MCF 10A (cell line): ENCODE results near the gene BUB1. TPM values are rescaled to one million over a fixed set of nuclear protein-coding genes. Genes with fewer than 3 reads are reported as not detected.
A peak's percentile ranks its signal among the peaks of the same experiment; 100 is the strongest.

Experiments used
- BruUV-seq: library from RNA; stranded (reverse); fragments of 400-500 nt; replicated peaks from 2 replicates; lab custom pipeline; 2021; lab: Mats Ljungman, UMichigan
- CTCF ChIA-PET: fragments of 300-600 bp; sonication (Branson Sonifier 250); formaldehyde crosslinking; extraction: SDS; loops from one replicate; lab custom pipeline; 2021; ENCODE audit warnings: antibody characterized with exemption, inconsistent platforms; lab: Yijun Ruan, JAX
- POLR2A ChIA-PET: fragments of 300-600, 350-650 bp; sonication (Branson Sonifier 250); formaldehyde crosslinking; extraction: SDS; loops from one replicate; lab custom pipeline; 2020; ENCODE audit warnings: antibody characterized with exemption, inconsistent platforms; lab: Yijun Ruan, JAX
- DNase-seq: peaks from one replicate; pipeline ENCODE4 v3.0.0-alpha.2; 2018; ENCODE audit not compliant: unreplicated experiment
- H3K27ac Mint-ChIP-seq: one replicate; pipeline ENCODE4 v1.8.0; 2022; ENCODE audit warnings: mild to moderate bottlenecking, low read depth, mixed read lengths; ENCODE audit not compliant: unreplicated experiment
- H3K27me3 Mint-ChIP-seq: one replicate; pipeline ENCODE4 v1.8.0; 2022; ENCODE audit warnings: mixed read lengths; ENCODE audit not compliant: insufficient read depth, unreplicated experiment
- H3K36me3 Mint-ChIP-seq: one replicate; pipeline ENCODE4 v1.8.0; 2022; ENCODE audit warnings: mild to moderate bottlenecking, moderate library complexity, mixed read lengths; ENCODE audit not compliant: insufficient read depth, unreplicated experiment
- H3K4me1 Mint-ChIP-seq: one replicate; pipeline ENCODE4 v1.8.0; 2022; ENCODE audit warnings: mixed read lengths; ENCODE audit not compliant: insufficient read depth, unreplicated experiment
- H3K4me3 Mint-ChIP-seq: one replicate; pipeline ENCODE4 v1.8.0; 2022; ENCODE audit warnings: mild to moderate bottlenecking, moderate library complexity, mixed read lengths; ENCODE audit not compliant: unreplicated experiment
- H3K9me3 Mint-ChIP-seq: one replicate; pipeline ENCODE4 v1.8.0; 2022; ENCODE audit warnings: mixed read lengths; ENCODE audit not compliant: unreplicated experiment
- intact Hi-C: fragments of 100-400 bp; cut with micrococcal nuclease; formaldehyde crosslinking; loops from 2 replicates; pipeline ENCODE4 v1.14.1; 2022
- total RNA-seq: library from RNA; stranded (reverse); gene quantifications from 2 replicates; pipeline ENCODE4 v1.2.3, GENCODE V29; 2022
- TF ChIP-seq, protein P1 (sequence below): fragments of 200-600 bp; IDR thresholded peaks from one replicate; pipeline ENCODE4 v1.8.0; 2022; ENCODE audit warnings: antibody characterized with exemption, mild to moderate bottlenecking; ENCODE audit not compliant: unreplicated experiment

BUB1 gene
- total RNA-seq, 1 experiment from 2014 or later = 25.5 TPM

DNA sequence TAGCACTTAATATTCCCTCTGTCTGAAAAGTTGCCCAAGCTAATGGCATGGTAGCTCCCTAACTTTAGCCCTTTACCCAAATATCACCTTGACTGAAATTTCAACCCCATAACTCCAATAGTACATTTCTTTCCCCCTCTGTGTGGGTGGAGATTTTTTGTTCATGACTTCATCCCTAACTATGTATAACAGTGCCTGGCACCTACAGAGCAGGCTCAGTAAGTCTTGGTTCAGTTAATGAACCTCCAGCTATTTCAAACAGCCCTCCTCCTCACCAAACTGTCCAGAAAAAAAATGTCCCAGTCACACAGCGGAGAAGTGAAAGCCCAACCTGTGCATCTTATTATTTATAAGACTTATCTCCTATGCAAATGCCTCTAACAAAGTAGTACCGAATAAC, 18.6 kb downstream of the BUB1 start:
- Mint-ChIP-seq H3K27ac (peak overlapping the region; percentile 24), H3K4me3 (no peak overlapping the region), H3K36me3 (peaks cover 34% of the 10 kb centered on the region), H3K9me3 (no peaks in the 10 kb centered on the region), H3K27me3 (no peaks in the 10 kb centered on the region), H3K4me1 (peaks cover 7% of the 10 kb centered on the region)
- TF ChIP-seq, protein P1, sequence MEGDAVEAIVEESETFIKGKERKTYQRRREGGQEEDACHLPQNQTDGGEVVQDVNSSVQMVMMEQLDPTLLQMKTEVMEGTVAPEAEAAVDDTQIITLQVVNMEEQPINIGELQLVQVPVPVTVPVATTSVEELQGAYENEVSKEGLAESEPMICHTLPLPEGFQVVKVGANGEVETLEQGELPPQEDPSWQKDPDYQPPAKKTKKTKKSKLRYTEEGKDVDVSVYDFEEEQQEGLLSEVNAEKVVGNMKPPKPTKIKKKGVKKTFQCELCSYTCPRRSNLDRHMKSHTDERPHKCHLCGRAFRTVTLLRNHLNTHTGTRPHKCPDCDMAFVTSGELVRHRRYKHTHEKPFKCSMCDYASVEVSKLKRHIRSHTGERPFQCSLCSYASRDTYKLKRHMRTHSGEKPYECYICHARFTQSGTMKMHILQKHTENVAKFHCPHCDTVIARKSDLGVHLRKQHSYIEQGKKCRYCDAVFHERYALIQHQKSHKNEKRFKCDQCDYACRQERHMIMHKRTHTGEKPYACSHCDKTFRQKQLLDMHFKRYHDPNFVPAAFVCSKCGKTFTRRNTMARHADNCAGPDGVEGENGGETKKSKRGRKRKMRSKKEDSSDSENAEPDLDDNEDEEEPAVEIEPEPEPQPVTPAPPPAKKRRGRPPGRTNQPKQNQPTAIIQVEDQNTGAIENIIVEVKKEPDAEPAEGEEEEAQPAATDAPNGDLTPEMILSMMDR = no peak
- POLR2A ChIA-PET = interaction anchor here (1.8 to 2.0 kb wide), 2 partner anchors 13 to 19 kb away, joined by 4 to 10 read pairs; partner anchors contain the start of gene BUB1
- CTCF ChIA-PET = no interaction called here
- BruUV-seq = no TSS peak
- intact Hi-C loops = no loop called here
- DNase-seq = no peak

DNA sequence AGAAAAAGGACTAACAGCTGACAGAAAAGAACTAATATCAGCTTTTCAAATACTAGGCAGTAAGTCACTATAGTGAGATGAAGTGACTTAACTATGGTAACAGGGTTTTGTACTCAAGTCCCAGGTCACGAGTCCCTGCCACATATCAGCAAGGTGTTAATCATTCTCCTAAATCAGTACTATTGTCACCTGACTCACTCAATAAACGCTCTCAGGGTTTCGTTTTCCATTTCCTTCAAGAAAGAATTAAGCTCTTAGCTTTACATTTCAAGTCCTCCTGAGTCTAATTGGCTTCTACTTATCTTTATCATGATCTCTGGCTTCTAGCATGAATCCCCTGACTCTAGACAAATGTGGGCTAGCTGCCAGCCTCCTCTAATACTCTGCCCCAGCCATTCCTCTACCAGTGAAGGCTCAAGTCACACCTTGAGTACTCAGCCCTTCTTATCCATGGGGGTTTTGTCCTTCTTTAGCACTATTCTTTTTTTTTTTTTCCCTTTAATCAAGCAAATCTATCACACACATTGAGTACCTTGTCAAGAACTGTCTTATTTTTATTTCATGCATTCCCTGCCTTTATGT, 20.0 kb downstream of the BUB1 start:
- H3K27ac Mint-ChIP-seq = peak overlapping the region; percentile 18
- H3K27me3 Mint-ChIP-seq = no peaks in the 10 kb centered on the region
- peaks cover 7% of the 10 kb centered on the region for H3K4me1 Mint-ChIP-seq
- no TSS peak for BruUV-seq
- POLR2A ChIA-PET = interaction anchor here (1.8 to 2.0 kb wide), 2 partner anchors 15 to 20 kb away, joined by 4 to 10 read pairs; partner anchors contain the start of gene BUB1
- intact Hi-C loops = no loop called here
- TF ChIP-seq, protein P1 = no peak
- H3K9me3 Mint-ChIP-seq = no peaks in the 10 kb centered on the region
- peaks cover 43% of the 10 kb centered on the region for H3K36me3 Mint-ChIP-seq
- no peak overlapping the region for H3K4me3 Mint-ChIP-seq
- no peak for DNase-seq
- CTCF ChIA-PET = no interaction called here

DNA sequence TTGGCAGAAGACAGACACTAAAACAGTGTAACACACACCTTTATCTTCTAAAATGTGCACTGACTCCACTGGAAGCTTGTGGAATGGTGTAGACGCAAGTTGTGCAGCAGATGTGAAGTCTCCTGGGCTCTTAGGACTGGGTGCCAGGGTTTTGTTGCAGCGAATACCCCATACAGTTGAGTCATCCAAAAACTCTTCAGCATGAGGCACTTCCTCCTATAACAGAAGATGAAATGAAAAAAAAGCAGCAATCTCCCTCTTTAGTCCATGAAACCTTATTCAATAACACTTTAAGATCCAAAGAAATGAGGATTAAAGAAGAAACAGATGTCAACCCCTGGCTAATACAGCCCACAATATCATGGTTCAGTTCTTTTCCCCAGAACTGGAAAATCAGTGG, 22.2 kb downstream of the BUB1 start:
- Mint-ChIP-seq H3K27ac (no peak overlapping the region), H3K9me3 (no peaks in the 10 kb centered on the region), H3K27me3 (no peaks in the 10 kb centered on the region), H3K4me3 (no peak overlapping the region), H3K36me3 (peaks cover 37% of the 10 kb centered on the region), H3K4me1 (peaks cover 7% of the 10 kb centered on the region)
- BruUV-seq = no TSS peak
- no peak for DNase-seq
- intact Hi-C loops = no loop called here
- TF ChIP-seq, protein P1 = no peak
- CTCF ChIA-PET = no interaction called here
- POLR2A ChIA-PET = interaction anchor here (1.2 kb wide), 1 partner anchor 22 kb away, joined by 3 read pairs; the partner anchor contains the start of gene BUB1

DNA sequence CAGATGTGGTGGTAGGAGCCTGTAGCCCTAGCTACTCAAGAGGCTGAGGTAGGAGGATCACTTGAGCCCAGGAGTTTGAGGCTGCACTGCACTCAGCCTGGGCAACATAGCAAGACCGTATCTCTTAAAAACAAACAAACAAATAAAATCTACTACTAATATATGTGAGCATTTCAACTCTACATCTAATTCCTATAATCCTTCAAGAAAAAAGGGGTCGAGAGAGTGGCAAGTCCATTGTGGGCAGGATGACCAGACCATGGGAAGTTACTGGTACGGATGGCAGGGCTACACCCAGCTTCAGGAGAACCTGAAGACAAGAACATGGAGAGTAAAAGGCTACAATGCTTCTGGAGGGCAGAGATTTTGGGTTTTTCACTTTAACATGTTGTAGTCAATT, 24.0 kb downstream of the BUB1 start:
- H3K4me3 Mint-ChIP-seq = no peak overlapping the region
- no peaks in the 10 kb centered on the region for H3K9me3 Mint-ChIP-seq
- H3K36me3 Mint-ChIP-seq = peaks cover 34% of the 10 kb centered on the region
- POLR2A ChIA-PET = no interaction called here
- no peaks in the 10 kb centered on the region for H3K27me3 Mint-ChIP-seq
- intact Hi-C loops = no loop called here
- H3K4me1 Mint-ChIP-seq = peaks cover 1% of the 10 kb centered on the region
- H3K27ac Mint-ChIP-seq = no peak overlapping the region
- DNase-seq = no peak
- TF ChIP-seq, protein P1 = no peak
- BruUV-seq = no TSS peak
- CTCF ChIA-PET = no interaction called here
